ENCODE data around the gene FEM1A. TPM values are rescaled to one million over a fixed set of nuclear protein-coding genes. Genes with fewer than 3 reads are reported as not detected.

Gene FEM1A
- total RNA-seq, 1 donor from 2014 or later = 6.9 TPM

- H3K27ac ChIP-seq = no peak overlapping the region
- H3K9ac ChIP-seq = no peak overlapping the region
- no peaks in the 10 kb centered on the region for H3K36me3 Mint-ChIP-seq
- H3K27me3 ChIP-seq = no peaks in the 10 kb centered on the region
- H3K4me2 ChIP-seq = no peak overlapping the region
- no peaks in the 10 kb centered on the region for H3F3A ChIP-seq (ENCODE audit: low read depth)
- no peak overlapping the region for H3K4me3 Mint-ChIP-seq
- no peak overlapping the region for H3K4me3 ChIP-seq
- no peak overlapping the region for H3K27ac Mint-ChIP-seq
- H3K36me3 ChIP-seq = no peaks in the 10 kb centered on the region
- H4K20me1 ChIP-seq (ENCODE audit: low read depth) = no peaks in the 10 kb centered on the region
- no peaks in the 10 kb centered on the region for H3K9me3 ChIP-seq (ENCODE audit: low read depth)
- no peaks in the 10 kb centered on the region for H3K9me3 Mint-ChIP-seq
- H3K79me2 ChIP-seq (ENCODE audit: low read depth) = no peaks in the 10 kb centered on the region
- peaks cover 5% of the 10 kb centered on the region for H3K27me3 Mint-ChIP-seq (ENCODE audit: insufficient read depth, low read depth)
- H3K4me1 ChIP-seq = no peaks in the 10 kb centered on the region
- no peak for DNase-seq (ENCODE audit: low spot score)
- H2AFZ ChIP-seq (replicated peaks) = no peak overlapping the region
- H3K4me1 Mint-ChIP-seq = peaks cover 5% of the 10 kb centered on the region
- TF ChIP-seq EZH2 (IDR thresholded peaks at IDR 0.05) = no peak
- TF ChIP-seq EZH2phosphoT487 (IDR thresholded peaks at IDR 0.05) = no peak
- TF ChIP-seq CTCF (IDR thresholded peaks at IDR 0.05) = no peak
Observed at GRCh38 chr19:4806384-4806783, 14.8 kb downstream of the FEM1A start.

GRCh38 chr19:4807188-4807587 lies 15.7 kb downstream of the FEM1A start:
- H3K27ac ChIP-seq = no peak overlapping the region
- Mint-ChIP-seq H3K27me3 (ENCODE audit: insufficient read depth, low read depth) (peaks cover 7% of the 10 kb centered on the region), H3K4me3 (no peak overlapping the region)

GRCh38 chr19:4811328-4812131 lies 20.0 kb downstream of the FEM1A start:
- DNase-seq (ENCODE audit: low spot score) = peak; percentile 72
- H3K36me3 ChIP-seq = no peaks in the 10 kb centered on the region
- no peak overlapping the region for H2AFZ ChIP-seq (replicated peaks)
- Mint-ChIP-seq H3K9me3 (no peaks in the 10 kb centered on the region), H3K4me1 (peaks cover 8% of the 10 kb centered on the region), H3K27me3 (ENCODE audit: insufficient read depth, low read depth) (peaks cover 11% of the 10 kb centered on the region), H3K4me3 (peak overlapping the region; percentile 20), H3K36me3 (no peaks in the 10 kb centered on the region), H3K27ac (no peak overlapping the region)
- H3K27ac ChIP-seq = no peak overlapping the region
- no peaks in the 10 kb centered on the region for H4K20me1 ChIP-seq (ENCODE audit: low read depth)
- H3K4me2 ChIP-seq = no peak overlapping the region
- H3K4me1 ChIP-seq = no peaks in the 10 kb centered on the region
- no peaks in the 10 kb centered on the region for H3K27me3 ChIP-seq
- peaks cover 10% of the 10 kb centered on the region for H3F3A ChIP-seq (ENCODE audit: low read depth)
- H3K4me3 ChIP-seq = no peak overlapping the region
- no peaks in the 10 kb centered on the region for H3K9me3 ChIP-seq (ENCODE audit: low read depth)
- no peak overlapping the region for H3K9ac ChIP-seq
- no peaks in the 10 kb centered on the region for H3K79me2 ChIP-seq (ENCODE audit: low read depth)
- peak; percentile 77 for TF ChIP-seq CTCF (IDR thresholded peaks at IDR 0.05)
- no peak for TF ChIP-seq EZH2 (IDR thresholded peaks at IDR 0.05)

More at GRCh38 chr19:4807188-4807587, 15.7 kb downstream of the FEM1A start:
- Mint-ChIP-seq H3K36me3 (no peaks in the 10 kb centered on the region), H3K4me1 (peaks cover 5% of the 10 kb centered on the region), H3K9me3 (no peaks in the 10 kb centered on the region), H3K27ac (no peak overlapping the region)
- H3K4me3 ChIP-seq = no peak overlapping the region
- no peaks in the 10 kb centered on the region for H3K27me3 ChIP-seq
- H3F3A ChIP-seq (ENCODE audit: low read depth) = no peaks in the 10 kb centered on the region
- H3K79me2 ChIP-seq (ENCODE audit: low read depth) = no peaks in the 10 kb centered on the region
- no peak overlapping the region for H2AFZ ChIP-seq (replicated peaks)
- H4K20me1 ChIP-seq (ENCODE audit: low read depth) = no peaks in the 10 kb centered on the region
- no peak overlapping the region for H3K4me2 ChIP-seq
- no peak for TF ChIP-seq EZH2phosphoT487 (IDR thresholded peaks at IDR 0.05)
- no peak for TF ChIP-seq CTCF (IDR thresholded peaks at IDR 0.05)
- no peak for TF ChIP-seq EZH2 (IDR thresholded peaks at IDR 0.05)
- no peaks in the 10 kb centered on the region for H3K36me3 ChIP-seq
- no peak overlapping the region for H3K9ac ChIP-seq
- H3K9me3 ChIP-seq (ENCODE audit: low read depth) = no peaks in the 10 kb centered on the region
- H3K4me1 ChIP-seq = no peaks in the 10 kb centered on the region
- DNase-seq (ENCODE audit: low spot score) = no peak

Data from neural progenitor cell (in vitro differentiated cells).